ENCODE measurements around the gene SEC14L6.
"Not testable (repeated sequence)": the region's sequence is repeated elsewhere in the genome, so short reads cannot be mapped to it uniquely, and the experiment has no call there.

Gene SEC14L6

DNA sequence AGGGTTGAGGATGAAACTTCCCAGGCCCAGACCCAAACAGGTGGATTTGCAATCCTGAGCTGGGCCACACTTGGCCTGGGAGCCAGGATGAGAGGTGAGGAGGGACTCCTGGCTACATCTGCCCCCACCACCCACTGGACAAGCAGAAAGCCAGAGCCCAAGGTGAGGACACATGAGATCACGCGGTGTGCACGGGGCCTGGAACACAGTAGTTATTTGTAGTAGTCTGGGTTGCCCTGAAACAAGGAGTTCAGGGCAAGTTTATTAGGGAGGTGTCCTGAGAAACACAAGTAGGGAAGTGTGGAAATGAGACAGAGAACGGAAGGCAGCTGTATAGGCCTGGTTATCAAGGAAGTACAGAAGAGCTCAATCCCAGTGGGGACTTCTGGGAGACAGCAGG, 647 bp upstream of the SEC14L6 start:
- no peak for DNase-seq (ENCODE audit: low read depth)
- no peak overlapping the region for H3K4me3 ChIP-seq (ENCODE audit: low read depth, low read length)
- TF ChIP-seq, protein P1, sequence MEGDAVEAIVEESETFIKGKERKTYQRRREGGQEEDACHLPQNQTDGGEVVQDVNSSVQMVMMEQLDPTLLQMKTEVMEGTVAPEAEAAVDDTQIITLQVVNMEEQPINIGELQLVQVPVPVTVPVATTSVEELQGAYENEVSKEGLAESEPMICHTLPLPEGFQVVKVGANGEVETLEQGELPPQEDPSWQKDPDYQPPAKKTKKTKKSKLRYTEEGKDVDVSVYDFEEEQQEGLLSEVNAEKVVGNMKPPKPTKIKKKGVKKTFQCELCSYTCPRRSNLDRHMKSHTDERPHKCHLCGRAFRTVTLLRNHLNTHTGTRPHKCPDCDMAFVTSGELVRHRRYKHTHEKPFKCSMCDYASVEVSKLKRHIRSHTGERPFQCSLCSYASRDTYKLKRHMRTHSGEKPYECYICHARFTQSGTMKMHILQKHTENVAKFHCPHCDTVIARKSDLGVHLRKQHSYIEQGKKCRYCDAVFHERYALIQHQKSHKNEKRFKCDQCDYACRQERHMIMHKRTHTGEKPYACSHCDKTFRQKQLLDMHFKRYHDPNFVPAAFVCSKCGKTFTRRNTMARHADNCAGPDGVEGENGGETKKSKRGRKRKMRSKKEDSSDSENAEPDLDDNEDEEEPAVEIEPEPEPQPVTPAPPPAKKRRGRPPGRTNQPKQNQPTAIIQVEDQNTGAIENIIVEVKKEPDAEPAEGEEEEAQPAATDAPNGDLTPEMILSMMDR (IDR thresholded peaks at IDR 0.05; ENCODE audit: insufficient read depth, low read depth, low read length, missing control alignments), result no peak

DNA sequence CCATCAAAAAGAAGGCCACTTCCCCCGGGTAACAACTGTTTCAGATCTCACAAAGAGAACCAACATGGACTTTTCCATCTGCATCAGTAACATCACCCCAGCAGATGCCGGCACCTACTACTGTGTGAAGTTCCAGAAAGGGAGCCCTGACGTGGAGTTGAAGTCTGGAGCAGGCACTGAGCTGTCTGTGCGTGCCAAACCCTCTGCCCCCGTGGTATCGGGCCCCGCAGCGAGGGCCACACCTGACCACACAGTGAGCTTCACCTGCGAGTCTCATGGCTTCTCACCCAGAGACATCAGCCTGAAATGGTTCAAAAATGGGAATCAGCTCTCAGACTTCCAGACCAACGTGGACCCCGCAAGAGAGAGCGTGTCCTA, 3.7 kb downstream of the SEC14L6 start:
- H3K4me3 ChIP-seq (ENCODE audit: low read depth, low read length), result no peak overlapping the region
- no peak for DNase-seq (ENCODE audit: low read depth)
- TF ChIP-seq, protein P1 (IDR thresholded peaks at IDR 0.05; ENCODE audit: insufficient read depth, low read depth, low read length, missing control alignments), result no peak

DNA sequence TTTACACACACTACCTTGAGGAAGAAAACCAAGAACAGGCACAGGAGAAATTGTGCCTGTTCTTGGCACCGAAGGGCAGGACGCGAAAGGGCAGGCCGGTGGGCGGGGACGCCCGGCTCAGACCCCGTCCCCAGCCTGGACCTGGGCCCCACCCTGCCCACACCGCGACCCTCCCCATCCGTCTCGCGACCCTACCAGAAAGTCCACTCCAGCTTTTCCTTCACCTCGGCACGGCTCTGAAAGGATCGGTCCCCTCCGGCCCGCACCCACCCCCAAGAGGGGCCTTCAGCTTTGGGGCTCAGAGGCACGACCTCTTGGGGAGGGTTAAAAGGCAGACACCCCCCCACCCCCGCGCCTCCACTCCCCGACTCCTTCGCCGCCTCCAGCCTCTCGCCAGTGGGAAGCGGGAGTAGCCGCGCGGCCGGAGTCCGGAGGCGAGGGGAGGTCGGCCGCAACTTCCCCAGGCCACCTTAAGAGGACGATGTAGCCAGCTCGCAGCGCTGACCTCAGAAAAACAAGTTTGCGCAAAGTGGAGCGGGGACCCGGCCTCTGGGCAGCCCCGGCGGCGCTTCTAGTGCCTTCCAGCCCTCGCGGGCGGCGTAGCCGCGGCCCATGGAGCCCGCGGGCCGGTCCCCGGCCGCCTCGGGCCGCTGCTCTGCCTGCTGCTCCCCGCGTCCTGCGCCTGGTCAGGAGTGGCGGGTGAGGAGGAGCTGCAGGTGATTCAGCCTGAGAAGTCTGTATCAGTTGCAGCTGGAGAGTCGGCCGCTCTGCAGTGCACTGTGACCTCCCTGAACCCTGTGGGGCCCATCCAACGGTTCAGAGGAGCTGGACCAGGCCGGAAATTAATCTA, 4.4 kb downstream of the SEC14L6 start:
- no peak for DNase-seq (ENCODE audit: low read depth)

DNA sequence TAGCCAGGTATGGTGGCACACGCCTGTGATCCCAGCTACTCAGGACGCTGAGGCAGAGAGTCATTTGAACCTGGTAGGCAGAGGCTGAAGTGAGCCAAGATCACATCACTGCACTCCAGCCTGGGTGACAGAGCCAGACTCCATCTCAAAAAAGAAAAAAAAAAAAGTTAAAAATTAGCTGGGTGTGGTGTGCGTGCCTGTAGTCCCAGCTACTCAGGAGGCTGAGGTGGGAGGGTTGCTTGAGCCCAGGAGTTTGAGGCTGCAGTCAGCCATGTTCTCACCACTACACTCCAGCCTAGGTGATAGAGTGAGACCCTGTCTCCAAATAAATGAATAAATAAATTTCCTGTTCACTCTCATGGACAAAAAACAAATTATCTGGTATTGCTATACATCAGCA, 5.0 kb downstream of the SEC14L6 start:
- H3K4me3 ChIP-seq (ENCODE audit: low read depth, low read length); DNase-seq (ENCODE audit: low read depth): not testable (repeated sequence)

More for the DNA sequence above, 4.4 kb downstream of the SEC14L6 start:
- H3K4me3 ChIP-seq (ENCODE audit: low read depth, low read length), result no peak overlapping the region
- TF ChIP-seq, protein P1 (IDR thresholded peaks at IDR 0.05; ENCODE audit: insufficient read depth, low read depth, low read length, missing control alignments), result no peak

DNA sequence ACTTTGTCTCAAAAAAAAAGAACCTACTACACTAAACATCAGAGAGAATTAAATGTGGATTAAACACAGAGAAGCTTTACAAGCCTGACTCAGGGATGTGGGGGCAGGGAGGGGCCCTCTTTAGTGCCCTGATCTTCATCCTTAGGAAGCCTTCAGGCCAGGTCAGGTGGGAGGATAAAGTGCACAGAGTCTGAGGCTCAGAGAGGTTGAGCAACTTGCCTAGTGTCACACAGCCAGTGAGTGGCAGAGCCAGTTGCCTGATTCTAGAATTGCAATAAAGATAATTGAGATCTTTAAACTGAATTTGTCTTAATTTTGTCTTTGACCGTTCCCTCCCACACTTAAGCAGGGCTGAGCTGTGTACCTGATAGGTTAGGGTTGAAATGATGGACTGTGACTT, 7.2 kb downstream of the SEC14L6 start:
- H3K4me3 ChIP-seq (ENCODE audit: low read depth, low read length), result no peak overlapping the region
- TF ChIP-seq, protein P1 (IDR thresholded peaks at IDR 0.05; ENCODE audit: insufficient read depth, low read depth, low read length, missing control alignments), result no peak
- no peak for DNase-seq (ENCODE audit: low read depth)

DNA sequence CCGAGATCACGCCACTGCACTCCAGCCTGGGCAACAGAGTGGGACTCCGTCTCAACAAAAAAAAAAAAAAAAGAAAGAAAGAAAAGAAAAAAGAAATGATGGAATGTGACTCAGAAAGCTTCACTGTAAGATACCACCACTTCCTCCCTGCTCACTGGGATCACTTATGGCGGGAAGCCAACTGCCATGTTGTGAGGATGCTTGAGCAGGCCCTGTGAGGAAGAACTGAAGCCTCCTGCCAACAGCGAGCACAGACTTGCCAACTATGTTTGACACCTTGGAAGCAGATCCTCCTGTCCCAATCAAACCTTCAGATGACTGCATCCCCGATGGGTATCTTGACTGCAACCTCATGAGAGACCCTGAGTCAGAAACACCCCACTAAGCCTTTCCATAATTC, 8.3 kb downstream of the SEC14L6 start:
- TF ChIP-seq, protein P1 (IDR thresholded peaks at IDR 0.05; ENCODE audit: insufficient read depth, low read depth, low read length, missing control alignments), result no peak
- no peak overlapping the region for H3K4me3 ChIP-seq (ENCODE audit: low read depth, low read length)
- no peak for DNase-seq (ENCODE audit: low read depth)

DNA sequence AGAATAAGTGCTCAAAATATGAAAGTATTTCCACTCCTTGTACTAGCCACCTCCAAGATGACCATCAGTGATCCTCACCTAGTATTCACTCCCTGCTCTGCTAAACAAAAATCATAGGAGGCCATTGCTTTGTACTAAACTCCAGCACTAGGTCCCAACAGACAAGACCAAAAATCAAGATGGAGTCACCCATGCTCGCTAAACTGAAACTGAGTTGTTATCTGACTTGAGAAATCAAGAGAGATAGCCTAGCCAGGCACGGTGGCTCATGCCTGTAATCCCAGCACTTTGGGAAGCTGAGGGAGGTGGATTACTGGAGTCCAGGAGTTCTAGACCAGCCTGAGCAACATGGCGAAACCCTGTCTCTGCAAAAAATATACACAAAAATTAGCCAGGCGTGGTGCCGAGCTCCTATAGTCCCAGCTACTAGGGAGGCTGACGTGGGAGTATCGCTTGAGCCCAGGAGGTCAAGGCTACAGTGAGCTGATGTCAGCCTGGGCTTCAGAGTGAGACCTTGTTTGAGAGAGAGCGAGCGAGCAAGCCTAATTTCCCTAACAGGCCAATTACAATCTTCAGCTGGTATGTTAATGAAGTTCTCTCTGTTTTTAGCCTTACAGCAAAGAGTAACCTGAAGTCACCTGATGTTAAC, 9.3 kb downstream of the SEC14L6 start:
- TF ChIP-seq, protein P1 (IDR thresholded peaks at IDR 0.05; ENCODE audit: insufficient read depth, low read depth, low read length, missing control alignments), result no peak
- no peak for DNase-seq (ENCODE audit: low read depth)
- H3K4me3 ChIP-seq (ENCODE audit: low read depth, low read length), result no peak overlapping the region
